CD4-positive, alpha-beta T cell treated with Interleukin-17A for 4 hours (primary cell): ENCODE measurements around the gene GBP7.
A peak's percentile ranks its signal among the peaks of the same experiment; 100 is the strongest.

Experiments
- DNase-seq: peaks from one replicate; pipeline ENCODE4 v3.0.0-alpha.2; 2020; ENCODE audit warnings: mixed read lengths

The GBP7 gene

GRCh38 chr1:89104687-89105086 lies 71.1 kb downstream of the GBP7 start:
- no peak for DNase-seq

GRCh38 chr1:89104147-89104546 lies 71.7 kb downstream of the GBP7 start:
- no peak for DNase-seq

GRCh38 chr1:89102021-89102420 lies 73.8 kb downstream of the GBP7 start:
- no peak for DNase-seq

- DNase-seq = no peak
Observed at GRCh38 chr1:89100412-89100811, 75.4 kb downstream of the GBP7 start.

- DNase-seq = no peak
Observed at GRCh38 chr1:89098857-89099256, 76.9 kb downstream of the GBP7 start.

GRCh38 chr1:89095737-89096136 lies 80.1 kb downstream of the GBP7 start:
- no peak for DNase-seq

- DNase-seq = no peak
Observed at GRCh38 chr1:89089962-89090361, 85.8 kb downstream of the GBP7 start.

- no peak for DNase-seq
Observed at GRCh38 chr1:89088572-89088971, 87.2 kb downstream of the GBP7 start.

- DNase-seq = no peak
Observed at GRCh38 chr1:89087241-89087640, 88.6 kb downstream of the GBP7 start.

GRCh38 chr1:89085781-89086180 lies 90.0 kb downstream of the GBP7 start:
- DNase-seq = peak; percentile 62
